ENCODE measurements around the gene ZC3H13.

ZC3H13 gene

DNA sequence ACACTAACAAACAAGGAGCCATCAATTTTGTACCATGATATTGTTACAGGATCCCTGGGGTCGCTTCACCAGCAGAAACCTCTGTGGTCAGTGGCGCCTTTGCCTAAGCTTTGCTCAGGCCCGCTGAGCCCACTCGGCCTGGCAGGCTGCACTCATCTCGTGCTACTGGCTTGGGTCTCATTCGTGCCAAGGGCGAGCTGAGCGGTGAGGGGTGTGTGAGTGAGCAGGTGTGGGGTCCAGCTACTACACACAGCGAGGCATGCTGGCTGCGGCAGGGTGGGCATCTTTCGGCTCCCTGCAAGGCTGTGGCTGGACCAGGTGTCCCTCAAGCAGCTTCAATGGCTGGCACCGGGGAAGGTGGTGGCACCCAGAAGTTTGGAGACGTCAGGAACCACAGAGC is 33.2 kb upstream of the ZC3H13 start:
- TF ChIP-seq, protein P1, sequence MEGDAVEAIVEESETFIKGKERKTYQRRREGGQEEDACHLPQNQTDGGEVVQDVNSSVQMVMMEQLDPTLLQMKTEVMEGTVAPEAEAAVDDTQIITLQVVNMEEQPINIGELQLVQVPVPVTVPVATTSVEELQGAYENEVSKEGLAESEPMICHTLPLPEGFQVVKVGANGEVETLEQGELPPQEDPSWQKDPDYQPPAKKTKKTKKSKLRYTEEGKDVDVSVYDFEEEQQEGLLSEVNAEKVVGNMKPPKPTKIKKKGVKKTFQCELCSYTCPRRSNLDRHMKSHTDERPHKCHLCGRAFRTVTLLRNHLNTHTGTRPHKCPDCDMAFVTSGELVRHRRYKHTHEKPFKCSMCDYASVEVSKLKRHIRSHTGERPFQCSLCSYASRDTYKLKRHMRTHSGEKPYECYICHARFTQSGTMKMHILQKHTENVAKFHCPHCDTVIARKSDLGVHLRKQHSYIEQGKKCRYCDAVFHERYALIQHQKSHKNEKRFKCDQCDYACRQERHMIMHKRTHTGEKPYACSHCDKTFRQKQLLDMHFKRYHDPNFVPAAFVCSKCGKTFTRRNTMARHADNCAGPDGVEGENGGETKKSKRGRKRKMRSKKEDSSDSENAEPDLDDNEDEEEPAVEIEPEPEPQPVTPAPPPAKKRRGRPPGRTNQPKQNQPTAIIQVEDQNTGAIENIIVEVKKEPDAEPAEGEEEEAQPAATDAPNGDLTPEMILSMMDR (IDR thresholded peaks at IDR 0.05; ENCODE audit: low read depth, low read length, missing control alignments) = no peak
- no peak for DNase-seq (ENCODE audit: low read depth)
- H3K4me3 ChIP-seq (ENCODE audit: low read depth, low read length) = no peak overlapping the region
- in situ Hi-C loops (cut with HindIII; ENCODE audit: low sequenced_read_pairs) = no loop called here

DNA sequence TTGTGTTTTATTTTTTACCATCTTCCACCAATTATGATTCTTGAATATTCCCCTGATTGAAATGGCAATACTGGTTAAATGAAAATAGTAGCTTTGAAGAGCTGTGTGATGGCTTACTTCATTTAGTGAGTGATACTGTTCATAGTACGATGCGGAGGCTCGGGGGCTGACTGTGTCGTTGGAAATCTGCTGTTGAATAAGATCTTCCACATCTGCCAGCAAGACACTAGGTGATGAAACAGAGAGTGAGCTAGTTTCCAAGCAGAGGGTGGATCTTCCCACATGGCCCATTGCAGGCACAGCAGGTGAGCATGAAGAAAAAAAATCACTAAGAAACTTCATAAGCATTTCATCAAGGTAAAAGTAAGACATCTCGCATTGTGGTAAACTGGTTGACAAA is 29.8 kb upstream of the ZC3H13 start:
- no peak overlapping the region for H3K4me3 ChIP-seq (ENCODE audit: low read depth, low read length)
- TF ChIP-seq, protein P1 (IDR thresholded peaks at IDR 0.05; ENCODE audit: low read depth, low read length, missing control alignments) = no peak
- in situ Hi-C loops (cut with HindIII; ENCODE audit: low sequenced_read_pairs) = no loop called here
- DNase-seq (ENCODE audit: low read depth) = no peak

DNA sequence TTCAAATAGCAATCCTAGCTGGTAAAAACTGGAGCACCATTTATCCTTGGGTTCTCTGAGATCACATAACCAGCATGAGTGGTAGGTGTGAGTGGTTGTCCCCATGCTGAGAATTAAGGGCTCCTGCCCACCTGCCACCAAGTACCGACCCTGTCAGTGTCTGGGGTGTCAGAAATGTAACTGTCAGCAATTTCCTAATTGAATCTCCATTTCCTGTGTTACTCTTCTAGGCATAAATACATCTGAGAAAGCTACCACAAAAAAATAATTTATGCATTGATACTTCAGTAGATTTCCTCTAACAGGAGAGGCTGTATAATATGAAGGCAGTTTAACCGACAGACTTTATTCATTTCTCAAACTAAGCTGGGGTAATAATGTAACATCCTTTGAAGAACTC is 27.2 kb upstream of the ZC3H13 start:
- no peak overlapping the region for H3K4me3 ChIP-seq (ENCODE audit: low read depth, low read length)
- DNase-seq (ENCODE audit: low read depth) = no peak
- TF ChIP-seq, protein P1 (IDR thresholded peaks at IDR 0.05; ENCODE audit: low read depth, low read length, missing control alignments) = no peak
- in situ Hi-C loops (cut with HindIII; ENCODE audit: low sequenced_read_pairs) = no loop called here

DNA sequence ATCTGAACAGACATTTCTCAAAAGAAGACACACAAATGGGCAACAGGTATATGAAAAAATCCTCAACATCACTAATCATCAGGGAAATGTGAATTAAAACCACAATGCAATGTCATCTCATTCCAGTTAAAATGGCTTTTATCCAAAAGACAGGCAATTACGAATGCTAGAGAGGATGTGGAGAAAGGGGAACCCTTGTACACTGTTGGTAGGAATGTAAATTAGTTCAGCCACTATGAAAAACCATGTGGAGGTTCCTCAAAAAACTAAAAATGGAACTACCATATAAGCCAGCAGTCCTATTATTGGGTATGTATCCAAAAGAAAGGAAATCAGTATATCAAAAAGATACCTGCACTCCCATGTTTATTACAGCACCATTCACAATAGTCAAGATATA is 24.7 kb upstream of the ZC3H13 start:
- no peak overlapping the region for H3K4me3 ChIP-seq (ENCODE audit: low read depth, low read length)
- in situ Hi-C loops (cut with HindIII; ENCODE audit: low sequenced_read_pairs) = no loop called here
- no peak for DNase-seq (ENCODE audit: low read depth)
- TF ChIP-seq, protein P1 (IDR thresholded peaks at IDR 0.05; ENCODE audit: low read depth, low read length, missing control alignments) = no peak

DNA sequence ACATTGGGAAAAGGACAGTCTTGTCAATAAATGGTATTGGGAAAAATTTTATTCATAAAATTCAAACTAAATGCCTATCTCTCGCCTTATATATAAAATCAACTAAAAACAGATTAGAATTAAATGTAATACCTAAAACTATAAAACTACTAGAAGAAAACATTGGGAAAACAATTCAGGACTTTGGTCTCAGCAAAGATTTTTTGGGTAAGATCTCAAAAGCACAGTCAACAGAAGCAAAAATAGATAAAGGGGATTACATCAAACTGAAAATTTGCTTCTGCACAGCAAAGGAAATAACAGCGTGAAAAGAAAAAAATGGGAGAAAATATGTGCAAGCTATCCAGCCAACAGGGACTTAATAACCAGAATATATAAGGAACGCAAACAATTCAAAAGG is 24.3 kb upstream of the ZC3H13 start:
- no peak overlapping the region for H3K4me3 ChIP-seq (ENCODE audit: low read depth, low read length)
- in situ Hi-C loops (cut with HindIII; ENCODE audit: low sequenced_read_pairs) = no loop called here
- DNase-seq (ENCODE audit: low read depth) = no peak
- TF ChIP-seq, protein P1 (IDR thresholded peaks at IDR 0.05; ENCODE audit: low read depth, low read length, missing control alignments) = no peak

DNA sequence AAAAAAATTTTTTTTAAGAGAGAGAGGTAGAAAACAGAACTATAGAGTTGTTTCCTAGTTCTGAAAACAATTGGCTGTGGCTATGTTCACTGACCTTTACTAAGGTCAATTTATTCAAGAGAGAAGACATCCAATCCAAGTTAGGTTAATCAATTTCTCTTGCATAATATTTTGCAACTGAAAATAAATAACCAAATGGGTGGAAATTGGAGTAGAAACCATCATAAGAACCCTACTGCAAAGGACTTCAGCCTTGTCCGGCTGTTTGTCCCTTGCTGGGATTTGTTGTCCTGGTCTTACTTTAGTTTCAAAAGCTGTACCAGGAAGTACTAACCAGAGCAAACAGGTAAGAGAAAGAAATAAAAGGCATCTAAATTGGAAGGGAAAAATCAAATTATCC is 23.3 kb upstream of the ZC3H13 start:
- no peak overlapping the region for H3K4me3 ChIP-seq (ENCODE audit: low read depth, low read length)
- TF ChIP-seq, protein P1 (IDR thresholded peaks at IDR 0.05; ENCODE audit: low read depth, low read length, missing control alignments) = no peak
- in situ Hi-C loops (cut with HindIII; ENCODE audit: low sequenced_read_pairs) = no loop called here
- no peak for DNase-seq (ENCODE audit: low read depth)

Measured in astrocyte of the cerebellum (primary cell).